Measurements from ENCODE around the gene ERC2.

ERC2 gene

DNA sequence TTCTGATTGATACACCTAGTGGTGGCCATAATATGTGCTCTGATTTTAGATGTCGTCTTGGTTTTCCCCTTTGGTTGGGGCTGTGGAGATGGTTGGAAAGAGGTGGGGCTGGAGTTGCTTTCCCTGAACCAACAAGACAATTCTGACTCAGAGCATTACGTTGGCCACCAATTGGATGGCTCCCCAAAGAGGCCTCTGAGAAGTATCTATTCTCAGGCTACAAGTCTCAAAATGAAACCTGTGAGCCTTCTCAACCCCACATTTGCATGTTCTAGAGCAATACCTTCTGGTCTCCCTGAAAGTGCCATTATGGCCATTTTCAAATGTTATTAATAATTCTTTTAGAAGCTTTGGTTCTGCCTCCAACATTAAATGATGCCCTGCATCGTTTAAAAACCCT is 792.8 kb downstream of the ERC2 start:
- DNase-seq (ENCODE audit: low read depth): no peak

DNA sequence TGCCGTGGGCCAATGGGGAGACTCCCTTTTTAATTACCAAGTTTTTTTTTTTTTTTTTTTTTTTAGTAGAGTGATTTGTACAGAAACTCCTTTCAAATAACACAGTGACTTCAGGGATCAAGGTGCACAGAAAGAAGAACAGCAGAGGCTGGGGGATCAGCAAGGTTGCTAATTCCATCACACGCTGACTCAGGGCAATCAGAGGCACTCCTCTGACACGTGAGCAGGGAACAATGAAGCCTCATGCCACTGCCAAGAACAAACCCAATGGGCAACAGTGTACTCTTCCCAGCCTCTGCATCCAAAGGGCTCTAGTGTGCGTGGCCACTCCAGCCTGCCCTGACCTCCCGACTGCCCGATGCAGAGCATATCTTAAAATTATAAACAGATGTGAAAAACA is 794.5 kb downstream of the ERC2 start:
- no peak for DNase-seq (ENCODE audit: low read depth)

DNA sequence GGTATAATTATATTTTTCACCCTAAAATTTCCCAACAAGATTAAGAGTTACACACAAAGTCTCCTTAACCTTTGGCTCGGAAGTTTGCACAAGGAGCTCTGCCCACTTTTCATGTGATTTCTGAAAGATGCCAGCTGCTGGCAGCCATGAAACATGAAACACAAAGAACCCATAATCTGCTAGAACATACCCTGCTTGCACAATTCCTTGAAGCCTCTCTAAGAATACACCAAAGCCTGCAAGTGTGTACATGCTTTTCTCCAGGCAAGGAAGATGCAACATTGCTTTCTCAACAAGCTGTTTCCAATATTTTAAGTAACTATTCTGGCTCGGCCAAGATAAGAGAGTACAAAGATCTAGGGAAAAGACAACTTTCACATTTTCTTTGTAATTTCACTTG is 799.1 kb downstream of the ERC2 start:
- no peak for DNase-seq (ENCODE audit: low read depth)

DNA sequence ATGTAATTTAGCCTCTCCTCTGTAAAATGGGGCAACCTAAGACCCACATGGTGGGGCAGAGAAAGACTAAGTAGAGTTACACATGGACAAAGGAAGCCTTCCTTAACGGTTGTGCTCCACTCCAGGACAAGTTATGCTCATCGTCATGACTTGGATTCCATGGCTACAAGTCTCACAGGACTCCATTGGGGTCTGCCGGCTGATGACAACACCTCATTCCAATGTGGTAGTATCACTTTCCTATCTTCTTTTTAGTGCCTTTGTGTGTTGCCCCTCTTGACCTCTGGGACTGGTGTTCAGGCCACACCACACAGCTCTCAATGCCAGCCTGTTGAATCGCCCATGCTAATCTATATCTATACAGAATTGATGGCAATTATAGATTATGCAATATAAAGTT is 799.9 kb downstream of the ERC2 start:
- DNase-seq (ENCODE audit: low read depth): peak; percentile 71

DNA sequence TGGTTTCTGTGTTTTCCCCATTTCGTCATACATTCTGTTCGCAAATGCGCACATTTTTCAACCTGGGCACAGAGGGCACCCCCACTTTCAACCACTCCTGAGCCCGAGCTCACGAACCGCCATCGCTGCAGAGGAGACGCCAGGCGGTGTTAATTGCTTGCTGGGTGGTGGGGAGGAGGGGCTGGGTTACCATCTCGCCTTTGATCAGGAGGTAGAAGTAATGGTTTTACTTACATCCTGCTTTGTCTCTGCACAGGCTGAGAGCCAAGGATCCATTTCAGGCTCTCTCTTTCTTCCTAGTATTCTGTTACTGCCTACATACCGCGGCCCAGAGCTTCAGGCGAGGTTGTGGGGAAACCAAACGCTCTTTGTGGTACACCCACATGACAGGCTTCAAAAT is 803.9 kb downstream of the ERC2 start:
- DNase-seq (ENCODE audit: low read depth): no peak

DNA sequence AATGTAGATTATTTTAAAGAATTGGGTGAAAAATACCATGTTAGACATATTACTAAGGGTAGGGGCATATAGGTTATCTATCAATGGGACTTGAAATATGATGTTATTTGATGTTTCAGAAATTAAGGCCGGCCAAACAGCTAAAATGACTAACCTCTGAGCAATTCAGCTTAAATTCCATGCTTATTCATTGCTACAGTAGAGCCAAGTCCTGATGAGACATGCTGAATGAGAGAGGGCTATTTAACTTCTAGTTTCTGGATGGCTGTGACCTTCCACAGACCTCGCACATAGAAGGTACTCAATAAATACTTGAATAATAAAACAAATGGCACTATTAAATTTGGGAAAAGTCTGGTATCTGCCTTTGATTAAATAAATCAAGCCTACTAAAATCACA is 805.6 kb downstream of the ERC2 start:
- DNase-seq (ENCODE audit: low read depth): peak; percentile 84

DNA sequence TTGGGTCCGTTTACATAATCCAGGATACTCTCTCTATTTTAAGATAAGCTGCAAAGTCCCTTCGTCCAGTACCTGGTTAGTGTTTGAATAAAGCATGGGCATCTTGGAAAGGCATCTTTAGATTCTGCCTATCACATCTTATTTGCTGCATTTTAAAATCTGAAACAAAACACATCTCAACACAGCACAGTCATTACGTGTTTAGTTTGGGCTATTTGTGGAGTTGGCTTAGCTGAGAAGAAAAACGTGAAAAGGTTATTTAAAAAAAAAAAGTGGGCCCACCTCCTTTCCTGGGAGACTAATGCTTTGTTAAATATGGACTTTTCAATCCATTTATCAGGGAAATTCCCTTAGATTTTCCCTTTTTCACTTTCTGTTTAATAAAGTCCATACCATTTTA is 806.7 kb downstream of the ERC2 start:
- DNase-seq (ENCODE audit: low read depth): no peak

DNA sequence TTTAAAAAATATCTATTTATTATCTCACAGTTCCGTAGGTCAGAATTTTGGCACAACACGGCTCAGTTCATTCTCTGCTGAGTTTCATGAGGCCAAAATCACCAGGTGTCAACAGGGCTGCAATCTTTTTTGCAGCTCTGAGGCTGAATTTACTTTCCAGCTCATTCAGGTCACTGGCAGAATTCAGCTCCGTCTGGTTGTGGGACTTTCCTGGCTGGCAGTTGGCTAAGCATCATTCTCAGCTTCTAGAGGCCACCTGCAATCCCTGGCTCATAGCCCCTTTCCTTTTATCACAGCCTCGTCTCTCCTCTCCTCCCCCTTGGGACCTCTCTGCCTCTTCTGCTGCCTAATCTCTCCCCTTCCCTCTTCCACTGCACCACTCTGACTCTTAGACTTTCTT is 807.1 kb downstream of the ERC2 start:
- DNase-seq (ENCODE audit: low read depth): no peak

DNA sequence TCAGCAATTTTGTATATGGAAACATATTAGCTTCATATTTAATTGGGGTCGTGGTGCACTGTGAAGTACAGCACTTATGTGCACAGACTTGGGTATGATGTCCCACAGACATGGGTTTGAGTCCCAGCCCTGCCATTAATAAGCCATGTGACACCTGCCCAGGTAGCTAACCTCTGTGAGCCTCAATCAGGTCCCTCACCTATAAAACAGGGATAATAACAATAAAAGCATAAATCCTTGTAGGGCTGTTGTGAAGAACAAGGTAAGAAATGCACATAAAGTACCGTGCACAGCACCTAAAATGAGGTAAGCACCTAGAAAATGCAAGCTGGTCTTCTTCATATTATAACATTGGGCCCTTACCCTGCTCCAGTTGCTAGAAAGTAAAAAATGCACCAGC is 807.6 kb downstream of the ERC2 start:
- DNase-seq (ENCODE audit: low read depth): no peak

DNA sequence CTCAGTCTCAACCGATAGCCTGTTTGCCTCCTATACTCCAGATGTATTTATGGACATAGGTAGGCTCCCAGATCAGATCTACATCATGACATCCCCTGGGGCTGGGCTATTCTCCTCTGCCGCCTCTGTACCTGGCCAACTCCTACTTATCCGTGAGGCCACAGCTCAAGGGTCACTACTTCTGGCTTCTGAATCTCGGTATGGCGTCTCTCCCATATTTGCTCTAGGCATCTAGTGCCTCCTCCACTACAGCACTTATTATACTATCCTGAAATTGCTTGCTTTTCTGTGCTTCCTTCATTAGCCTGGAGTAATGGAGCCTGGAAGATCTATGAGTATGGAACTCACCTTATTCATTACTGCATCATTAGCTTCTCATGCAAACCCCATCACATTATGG is 808.6 kb downstream of the ERC2 start:
- DNase-seq (ENCODE audit: low read depth): no peak

DNA sequence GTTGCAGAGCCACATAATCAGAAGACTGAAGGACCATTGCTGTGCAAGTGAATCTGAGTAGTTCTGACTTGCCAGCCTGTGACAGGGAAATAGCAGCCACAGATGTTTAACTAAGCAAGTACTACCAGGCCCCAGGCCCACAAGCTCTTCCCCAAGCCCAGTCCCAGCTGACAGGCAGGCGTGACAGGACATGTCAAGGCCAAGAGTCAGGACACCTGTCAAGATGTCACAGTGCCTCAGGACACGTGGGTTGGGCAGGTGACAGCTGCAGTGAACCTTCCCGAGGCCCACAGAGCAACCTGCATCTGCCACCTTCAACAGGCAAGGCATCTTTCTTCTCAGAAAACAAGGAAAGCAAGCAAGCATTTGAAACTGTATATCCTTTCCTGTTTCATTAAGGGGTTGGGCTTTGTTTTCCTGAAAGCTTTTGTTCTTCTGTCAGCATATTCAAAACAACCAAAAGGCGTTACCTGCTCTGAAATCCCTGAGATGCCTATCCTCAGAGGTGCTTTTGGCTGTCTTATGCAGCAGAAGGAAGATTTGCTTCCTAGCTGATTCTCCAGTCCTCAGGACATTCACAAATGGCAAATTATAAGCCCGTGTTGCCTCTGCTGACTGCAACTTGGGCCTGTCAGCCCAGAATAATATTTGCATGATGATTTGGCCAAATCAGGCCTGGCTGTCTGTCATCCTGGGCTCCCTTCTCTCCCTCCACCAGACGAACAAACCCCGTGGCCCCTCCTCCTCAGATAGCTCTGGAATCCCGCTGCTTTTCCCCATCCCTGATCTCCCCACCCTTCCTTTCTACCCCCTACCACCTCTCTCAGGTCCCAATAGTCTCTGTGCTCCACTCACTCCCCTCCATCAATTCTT is 809.3 kb downstream of the ERC2 start:
- no peak for DNase-seq (ENCODE audit: low read depth)

DNA sequence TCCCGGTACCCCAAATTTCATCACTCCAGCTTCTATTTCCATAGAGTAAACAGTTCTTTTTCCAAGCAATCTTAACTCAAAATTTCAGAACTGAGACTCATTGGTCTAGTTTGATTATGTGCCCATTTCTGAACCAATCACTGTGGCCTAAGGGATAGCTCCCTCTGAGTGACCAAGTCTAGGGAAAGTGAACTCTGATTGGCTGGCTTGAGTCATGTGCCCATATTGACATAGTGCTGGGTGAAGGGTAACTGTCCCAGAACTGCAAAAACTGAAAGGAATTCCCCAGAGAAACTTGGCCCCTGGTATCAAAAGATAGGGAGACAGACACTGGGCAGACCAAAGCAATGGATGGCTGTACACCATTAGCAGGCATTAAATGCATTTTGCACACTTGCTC is 810.0 kb downstream of the ERC2 start:
- DNase-seq (ENCODE audit: low read depth): no peak

DNA sequence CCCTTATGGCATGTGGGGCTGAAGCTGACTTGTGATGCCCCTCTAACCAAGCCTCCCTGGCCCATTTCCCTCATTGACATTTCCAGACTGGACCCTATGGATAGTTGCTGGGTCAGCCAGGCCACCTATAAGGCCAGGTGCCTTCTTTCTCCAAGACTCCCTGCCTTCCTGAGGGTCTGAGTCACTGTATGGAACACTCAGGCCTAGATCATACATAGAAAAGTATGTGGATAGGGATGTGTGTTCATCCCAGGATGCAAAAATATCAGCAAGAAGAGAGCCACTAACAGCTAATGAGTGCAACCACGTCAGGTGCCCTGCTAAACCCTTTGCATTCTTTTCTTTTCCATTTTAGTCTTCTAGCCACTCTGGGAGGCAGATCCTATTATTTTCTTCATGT is 812.7 kb downstream of the ERC2 start:
- peak; percentile 50 for DNase-seq (ENCODE audit: low read depth)

DNA sequence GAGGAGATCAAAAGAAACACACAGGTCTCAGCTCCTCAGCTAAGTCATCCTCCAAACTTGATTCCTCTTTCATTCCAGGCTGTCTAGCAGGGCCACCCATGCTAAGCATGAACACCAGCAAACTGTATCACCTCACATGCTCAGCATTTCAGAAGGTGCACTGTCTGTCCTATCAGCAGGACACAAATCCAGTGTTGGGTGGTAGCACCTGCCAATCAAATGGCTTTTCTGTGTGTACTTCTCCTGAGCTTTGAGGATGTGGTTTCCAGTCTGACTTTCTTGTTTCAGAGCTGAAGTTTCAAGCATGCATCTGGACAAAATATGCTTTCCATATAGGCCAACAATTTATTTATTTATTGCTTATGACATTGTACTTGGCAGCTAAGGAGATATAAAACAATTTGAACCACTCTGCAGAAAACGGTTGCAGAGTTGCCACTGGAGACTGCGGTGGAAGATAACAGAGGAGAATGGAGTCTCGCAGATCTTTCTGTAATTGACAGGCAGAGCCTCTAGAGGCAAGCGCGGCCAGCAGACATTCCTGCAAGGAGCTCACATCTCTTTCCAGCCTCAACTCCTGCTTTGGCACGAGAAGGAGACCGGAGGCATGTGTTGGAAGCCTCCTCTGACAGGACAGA is 814.0 kb downstream of the ERC2 start:
- DNase-seq (ENCODE audit: low read depth): no peak

DNA sequence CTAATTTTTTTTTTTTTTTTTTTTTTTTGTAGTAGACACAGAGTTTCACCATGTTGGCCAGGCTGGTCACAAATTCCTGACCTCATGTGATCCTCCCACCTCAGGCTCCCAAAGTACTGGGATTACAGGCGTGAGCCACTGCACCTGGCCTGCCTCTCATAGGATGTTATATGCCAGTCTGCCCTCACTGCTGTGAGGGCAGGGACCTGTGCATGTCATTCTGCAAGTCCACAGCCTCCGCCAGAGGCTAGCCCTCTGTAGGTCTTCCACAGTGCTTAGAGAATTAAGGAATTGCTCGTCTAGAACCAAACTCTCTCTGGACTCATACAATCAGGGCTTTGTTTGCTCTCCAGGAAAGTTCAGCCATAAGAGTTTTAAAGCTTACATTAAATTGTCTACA is 817.3 kb downstream of the ERC2 start:
- no peak for DNase-seq (ENCODE audit: low read depth)

DNA sequence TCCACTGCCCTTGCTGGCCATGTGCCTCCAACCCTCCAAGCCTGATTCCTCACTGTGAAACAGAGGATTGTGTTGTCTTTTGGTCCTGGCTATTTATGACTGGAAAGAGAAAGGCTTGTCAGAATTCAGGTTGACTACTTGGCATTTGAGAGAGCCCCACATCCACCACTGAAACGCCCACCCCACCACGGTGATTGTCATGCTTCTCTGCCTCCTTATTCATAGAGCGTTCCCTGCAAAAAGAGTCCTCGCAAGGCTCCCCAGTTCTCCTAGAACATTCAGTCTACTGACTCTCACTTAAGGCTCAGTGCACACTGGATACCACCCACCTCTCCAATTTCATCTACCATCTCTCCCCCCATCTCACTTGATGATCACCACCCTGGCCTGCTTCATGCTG is 818.3 kb downstream of the ERC2 start:
- no peak for DNase-seq (ENCODE audit: low read depth)

DNA sequence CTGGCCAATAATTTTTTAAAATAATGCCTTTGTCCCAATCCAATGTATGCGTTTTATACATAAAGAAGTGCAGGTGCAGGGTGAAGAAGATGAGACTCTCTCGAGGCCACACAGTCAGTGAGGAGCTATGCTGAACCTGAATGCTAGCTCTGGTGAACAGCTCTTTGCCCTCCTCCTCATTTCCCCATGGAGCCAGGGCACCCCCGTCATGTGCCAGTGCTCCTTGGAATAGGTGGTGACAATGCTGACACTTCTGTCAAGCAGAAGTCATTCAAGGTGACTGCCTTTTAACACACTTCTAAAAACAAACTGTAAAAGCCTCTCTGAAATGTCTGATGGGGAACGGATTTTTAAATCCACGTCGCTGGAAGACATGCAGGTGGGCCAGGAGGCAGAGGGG is 818.7 kb downstream of the ERC2 start:
- no peak for DNase-seq (ENCODE audit: low read depth)

DNA sequence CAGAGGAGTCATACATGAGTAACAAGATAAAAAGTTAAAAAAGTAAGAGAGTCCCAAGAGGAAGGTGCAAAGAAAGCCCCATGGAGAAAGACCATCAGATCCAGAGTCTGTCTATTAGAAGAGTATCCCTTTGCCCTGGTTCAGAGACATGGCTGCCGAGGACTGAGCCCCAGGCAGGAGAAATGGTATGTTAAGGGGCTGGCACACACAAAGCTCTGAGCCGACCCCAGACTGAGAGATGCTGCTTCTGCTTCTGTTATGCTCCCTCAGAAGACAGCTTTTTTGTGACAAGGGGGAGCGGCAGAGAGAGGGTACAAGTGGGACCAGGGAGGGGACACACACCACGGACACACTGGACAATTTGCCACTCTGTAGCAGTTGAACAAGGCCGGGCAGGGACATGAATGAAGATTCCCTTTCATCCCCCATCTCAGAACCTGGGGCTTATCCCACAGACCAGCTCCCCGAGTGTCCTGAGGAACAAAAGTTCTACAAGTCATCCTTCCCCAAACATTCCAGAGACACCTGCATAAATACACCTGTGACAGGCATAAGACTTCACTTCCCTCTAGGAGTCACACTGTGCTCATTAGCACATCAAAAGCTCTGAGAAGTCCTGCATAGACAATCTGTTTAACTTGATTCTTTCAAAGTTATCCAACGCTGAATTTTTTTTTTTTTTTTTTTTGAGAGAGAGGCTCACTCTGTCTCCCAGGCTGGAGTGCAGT is 819.5 kb downstream of the ERC2 start:
- no peak for DNase-seq (ENCODE audit: low read depth)

DNA sequence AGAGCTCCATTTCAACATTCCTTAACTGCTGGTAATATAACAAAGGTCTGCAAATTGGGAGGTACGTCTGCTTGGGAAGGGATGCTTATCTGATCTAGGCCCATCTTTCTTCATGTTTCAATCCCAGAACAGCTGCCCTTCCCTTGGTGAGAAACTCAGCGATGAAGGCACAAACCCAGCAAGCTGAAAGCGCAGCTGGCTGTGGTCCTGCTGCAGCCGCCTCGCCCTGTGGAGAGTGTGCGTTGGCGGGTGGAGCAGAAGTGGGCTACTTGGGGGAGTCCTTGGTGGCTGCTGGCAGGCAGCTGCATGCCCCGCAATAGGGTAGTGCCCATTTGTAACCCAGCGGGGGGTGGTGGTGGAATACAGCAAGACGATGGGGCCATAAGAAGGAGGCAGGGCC is 820.6 kb downstream of the ERC2 start:
- no peak for DNase-seq (ENCODE audit: low read depth)

DNA sequence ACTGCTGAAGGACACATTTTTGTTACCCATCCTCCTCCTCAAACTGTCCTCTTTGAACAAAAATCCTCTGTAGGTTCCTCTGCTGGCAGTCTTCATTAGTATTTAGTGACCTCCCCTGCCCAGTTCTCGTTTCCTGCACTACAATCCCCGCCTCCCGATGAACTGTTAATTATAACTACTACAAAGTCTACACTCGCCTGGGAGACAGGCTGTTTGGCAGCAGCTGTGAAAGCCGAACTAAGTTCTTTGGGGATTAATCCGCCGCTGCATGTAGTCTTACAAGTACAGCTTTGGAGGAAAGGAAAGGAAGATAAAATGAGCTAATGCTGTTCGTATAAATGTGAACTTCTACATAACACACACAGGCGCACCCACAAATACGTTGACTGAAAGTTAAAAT is 821.2 kb downstream of the ERC2 start:
- DNase-seq (ENCODE audit: low read depth): no peak

DNA sequence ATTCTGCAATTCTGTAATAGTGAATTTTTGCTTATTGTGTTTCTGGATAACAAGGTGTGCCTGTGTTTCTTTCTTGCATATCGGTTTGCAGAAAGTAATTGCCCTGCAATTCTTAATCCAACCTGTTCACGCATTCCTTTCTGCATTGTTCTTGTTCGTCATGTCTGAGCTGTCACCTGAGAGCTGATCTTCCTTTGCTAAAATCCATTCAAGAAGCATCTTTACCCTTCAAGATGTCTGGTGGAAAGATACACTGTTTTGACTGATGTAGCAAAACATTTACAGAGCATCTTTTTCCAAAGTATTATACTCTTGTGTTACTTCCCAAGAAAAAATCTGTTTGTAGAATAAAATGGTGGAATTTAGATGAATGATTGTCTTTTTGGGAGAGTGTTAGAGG is 822.1 kb downstream of the ERC2 start:
- DNase-seq (ENCODE audit: low read depth): no peak

DNA sequence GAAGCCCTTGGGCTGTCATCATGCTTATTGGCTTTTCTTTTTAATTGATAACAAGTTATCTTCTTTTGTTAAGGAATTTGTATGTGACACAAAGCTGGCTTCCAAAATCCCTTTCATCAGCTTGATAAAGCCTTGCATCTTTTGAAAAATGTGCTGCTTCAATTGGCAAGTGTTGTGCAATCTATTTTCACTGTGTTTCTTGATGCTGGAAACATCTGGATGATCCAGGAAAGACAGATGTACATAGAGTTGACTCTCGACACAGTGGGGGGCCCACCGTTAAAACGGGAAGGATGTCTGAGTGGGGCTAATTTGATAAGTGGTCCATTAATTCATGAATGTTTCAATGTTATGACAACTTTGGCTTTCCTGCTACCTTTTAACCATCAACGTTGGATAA is 822.8 kb downstream of the ERC2 start:
- no peak for DNase-seq (ENCODE audit: low read depth)

DNA sequence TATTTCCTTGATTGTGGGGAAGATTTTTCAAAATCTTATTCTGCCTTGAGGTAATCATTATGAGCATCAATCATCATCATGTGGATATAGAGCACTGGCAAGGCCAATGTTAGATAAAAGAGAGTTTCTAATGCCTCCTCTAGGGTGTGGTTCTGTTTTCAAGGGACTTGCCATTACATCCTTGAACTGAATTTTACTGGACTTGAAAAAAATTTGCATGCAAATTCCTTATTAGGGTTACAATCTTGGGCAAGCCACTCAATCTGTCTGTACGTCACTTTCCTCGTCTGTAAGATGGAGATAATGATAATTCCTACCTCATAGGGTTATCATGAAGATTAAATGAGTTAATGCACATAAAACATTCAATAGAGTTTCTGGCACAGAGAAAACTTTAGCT is 825.0 kb downstream of the ERC2 start:
- DNase-seq (ENCODE audit: low read depth): no peak
